K562 (cell line): ENCODE results near the gene SV2C. TPM values are rescaled to one million over a fixed set of nuclear protein-coding genes. Genes with fewer than 3 reads are reported as not detected.

Source experiments
- ATAC-seq: fragments of 200-7000 bp; cut with Tn5 transposase; 3 replicates; pipeline ENCODE4 v1.9.1; 2020; ENCODE audit warnings: moderate library complexity
- BruUV-seq: library from RNA; stranded (reverse); fragments of 400-500 nt; replicated peaks from 2 replicates; lab custom pipeline; 2021; lab: Mats Ljungman, UMichigan
- CTCF ChIA-PET: fragments of 300-600 bp; formaldehyde crosslinking; extraction: SDS; loops from one replicate; lab custom pipeline; 2021; ENCODE audit warnings: low intra/inter-chr PET ratio; lab: Yijun Ruan, JAX
- POLR2A ChIA-PET: fragments of 300-600, 350-650 bp; sonication (Branson Sonifier 250); formaldehyde crosslinking; extraction: SDS; loops from one replicate; lab custom pipeline; 2021; ENCODE audit warnings: antibody characterized with exemption, inconsistent platforms; lab: Yijun Ruan, JAX
- DNase-seq, 4 experiments: peaks; one replicate each; pipeline versions ENCODE4 v3.0.0 to v3.0.0-alpha.2; 2011 to 2018; ENCODE audit warnings: low spot score in 3 of 4, mixed read lengths in 3 of 4; ENCODE audit errors: extremely low read depth in 1 of 4
- FAIRE-seq: peaks from 2 replicates; lab custom pipeline; 2011; peaks lifted over from hg19 to GRCh38; lab: Jason Lieb, UNC
- H2AFZ ChIP-seq: 2 replicates; pipeline ENCODE4 v1.6.0; 2011; ENCODE audit warnings: low read depth, low read length, control low read depth, inconsistent platforms
- H3K27ac ChIP-seq: fragments of 200-600 bp; 3 replicates; pipeline ENCODE4 v1.8.0; 2011; ENCODE audit warnings: low read depth, mild to moderate bottlenecking, control low read depth, inconsistent platforms, low read length, moderate library complexity, mixed read lengths; ENCODE audit errors: extremely low read depth
- H3K27me3 ChIP-seq, 2 experiments: fragments of 300-600 bp in 1 of 2; 2 replicates in 1 of 2; 3 replicates in 1 of 2; pipeline versions ENCODE4 v1.6.0 to v1.8.0; 2011; ENCODE audit warnings: inconsistent platforms in 2 of 2, low read length in 2 of 2, mild to moderate bottlenecking in 1 of 2, mixed read lengths in 1 of 2, moderate library complexity in 1 of 2; ENCODE audit not compliant: control insufficient read depth in 2 of 2, insufficient read depth in 2 of 2
- H3K36me3 ChIP-seq: fragments of 300-600 bp; 3 replicates; pipeline ENCODE4 v1.8.0; 2011; ENCODE audit warnings: mild to moderate bottlenecking, low read length, inconsistent platforms; ENCODE audit not compliant: control insufficient read depth, insufficient read depth
- H3K4me1 ChIP-seq, 2 experiments: fragments of 200-600 bp in 1 of 2; replicated peaks in 1 of 2; 2 replicates in 1 of 2; 3 replicates in 1 of 2; pipeline versions ENCODE4 v1.5.1 to v1.8.0; 2011; ENCODE audit warnings: inconsistent platforms in 2 of 2, low read length in 2 of 2, mild to moderate bottlenecking in 1 of 2, mixed read lengths in 1 of 2, moderate library complexity in 1 of 2; ENCODE audit not compliant: control insufficient read depth in 2 of 2, insufficient read depth in 2 of 2
- H3K4me2 ChIP-seq: 2 replicates; pipeline ENCODE4 v1.6.1; 2011; ENCODE audit warnings: low read length, control low read depth, inconsistent platforms, mixed read lengths; ENCODE audit not compliant: insufficient read depth
- H3K4me3 ChIP-seq: fragments of 200-600 bp; sonication (generic), shearing (Covaris generic); 2 replicates; pipeline ENCODE4 v1.5.1; 2016; ENCODE audit warnings: control low read depth, inconsistent platforms
- H3K79me2 ChIP-seq: fragments of 200-600 bp; 3 replicates; pipeline ENCODE4 v1.8.0; 2011; ENCODE audit warnings: low read length, inconsistent platforms; ENCODE audit not compliant: control insufficient read depth, insufficient read depth
- H3K9ac ChIP-seq, 2 experiments: 2 replicates each; pipeline versions ENCODE4 v1.6.0 to v1.6.1; 2011; ENCODE audit warnings: low read depth in 2 of 2, low read length in 2 of 2, control low read depth in 1 of 2, inconsistent platforms in 1 of 2, mild to moderate bottlenecking in 1 of 2, mixed read lengths in 1 of 2; ENCODE audit not compliant: insufficient read depth in 1 of 2
- H3K9me1 ChIP-seq: one replicate; pipeline ENCODE4 v1.6.0; 2011; ENCODE audit warnings: inconsistent platforms, mild to moderate bottlenecking, low read length, moderate library complexity; ENCODE audit not compliant: control insufficient read depth, insufficient read depth
- H3K9me3 ChIP-seq: replicated peaks from 2 replicates; pipeline ENCODE4 v1.5.1; 2011; ENCODE audit warnings: low read depth, low read length, inconsistent platforms; ENCODE audit not compliant: control insufficient read depth, insufficient read depth
- H4K20me1 ChIP-seq: replicated peaks from 2 replicates; pipeline ENCODE4 v1.6.1; 2011; ENCODE audit warnings: low read length, inconsistent platforms, mixed read lengths; ENCODE audit not compliant: control insufficient read depth, insufficient read depth
- CBFA2T2 ChIP-seq: fragments of 450-650 bp; conservative IDR thresholded peaks from 2 replicates; pipeline ENCODE4 v1.6.1; 2017; ENCODE audit warnings: mild to moderate bottlenecking
- CBFA2T3 ChIP-seq: fragments of 450-650 bp; IDR thresholded peaks from 2 replicates; pipeline ENCODE4 v1.6.1; 2017
- CEBPB ChIP-seq: fragments of 450-650 bp; IDR thresholded peaks from 2 replicates; pipeline ENCODE4 v1.6.1; 2016; ENCODE audit warnings: missing genetic modification characterization, missing compliant biosample characterization
- EHMT2 ChIP-seq: fragments of 450-650 bp; IDR thresholded peaks from 2 replicates; pipeline ENCODE4 v1.6.1; 2018; ENCODE audit warnings: antibody characterized with exemption
- FOSL1 ChIP-seq: fragments of 200-800 bp; sonication (Bioruptor generic); conservative IDR thresholded peaks from 2 replicates; pipeline ENCODE4 v1.6.1; 2016; ENCODE audit warnings: missing genetic modification characterization, missing compliant biosample characterization
- ILK ChIP-seq: fragments of 450-650 bp; IDR thresholded peaks from 2 replicates; pipeline ENCODE4 v1.6.1; 2016; ENCODE audit warnings: missing genetic modification characterization, low read depth, mild to moderate bottlenecking, missing compliant biosample characterization, moderate library complexity, borderline replicate concordance
- MAFG ChIP-seq: fragments of 450-650 bp; conservative IDR thresholded peaks from 2 replicates; pipeline ENCODE4 v1.6.1; 2016; ENCODE audit warnings: missing genetic modification characterization, missing compliant biosample characterization
- MAFK ChIP-seq: IDR thresholded peaks from 2 replicates; pipeline ENCODE4 v1.6.1; 2011; ENCODE audit warnings: low read length, improper control_type of control experiment
- NFE2 ChIP-seq: IDR thresholded peaks from 2 replicates; pipeline ENCODE4 v1.6.1; 2014; ENCODE audit warnings: antibody characterized with exemption, low read depth
- NFE2L1 ChIP-seq: fragments of 450-650 bp; IDR thresholded peaks from 2 replicates; pipeline ENCODE4 v1.6.1; 2016; ENCODE audit warnings: missing genetic modification characterization, low read depth, mild to moderate bottlenecking, missing compliant biosample characterization, moderate library complexity, borderline replicate concordance
- RAD51 ChIP-seq: fragments of 450-650 bp; IDR thresholded peaks from 2 replicates; pipeline ENCODE4 v1.7.1; 2016; ENCODE audit warnings: low read depth, mild to moderate bottlenecking, borderline replicate concordance
- ZBTB8A ChIP-seq: fragments of 450-650 bp; IDR thresholded peaks from 2 replicates; pipeline ENCODE4 v1.6.1; 2018; ENCODE audit warnings: mild to moderate bottlenecking, moderate library complexity; ENCODE audit not compliant: partially characterized antibody
- ZKSCAN1 ChIP-seq: fragments of 150-350 bp; IDR thresholded peaks from 2 replicates; pipeline ENCODE4 v1.6.1; 2016; ENCODE audit warnings: low read depth, low read length
- ZNF592 ChIP-seq: fragments of 450-650 bp; IDR thresholded peaks from 2 replicates; pipeline ENCODE4 v1.6.1; 2017; ENCODE audit warnings: antibody characterized with exemption, mild to moderate bottlenecking
- WGBS: fragments of 100-300 bp; shearing (Covaris generic); methylation state at CpG from one replicate; pipeline ENCODE4 v1.1.6; 2016; ENCODE audit warnings: low coverage, mixed read lengths; ENCODE audit not compliant: insufficient coverage; ENCODE audit errors: missing lambda C conversion rate; 5-methylcytosine and 5-hydroxymethylcytosine counted together
- in situ Hi-C: fragments of 300-500 bp; cut with MboI; formaldehyde crosslinking; loops from 4 replicates; pipeline ENCODE4 v1.15.0; 2018; ENCODE audit warnings: inconsistent platforms, mixed read lengths
- intact Hi-C: fragments of 100-400 bp; cut with micrococcal nuclease; formaldehyde crosslinking; loops from 2 replicates; pipeline ENCODE4 v1.14.2; 2022
- polyA plus RNA-seq, 8 experiments: library from polyadenylated mRNA; depleted of rRNA in 4 of 8; stranded (reverse) in 5 of 8; unstranded in 3 of 8; fragments of >200 nt; fragmentation: Nextera tagmentation in 2 of 8; fragmentation: Illumina TruSeq in 1 of 8; extraction: Ambion mirVana in 2 of 8; extraction: Trizol in 1 of 8; gene quantifications; 2 replicates each; pipeline versions ENCODE4 v1.2.1 to v1.2.3, GENCODE V29; 2011 to 2014; ENCODE audit warnings: inconsistent platforms in 1 of 8, missing spikeins in 1 of 8
- total RNA-seq, 7 experiments: library from RNA; depleted of rRNA in 6 of 7; stranded (reverse); fragments of >200 nt in 6 of 7; fragmentation: Illumina TruSeq in 2 of 7; extraction: Trizol in 2 of 7; gene quantifications; 2 replicates each; pipeline versions ENCODE4 v1.2.1 to v1.2.3, GENCODE V29; 2011 to 2021; ENCODE audit warnings: low replicate concordance in 1 of 7
- TF ChIP-seq, protein P1 (sequence below): sonication (generic); formaldehyde crosslinking; IDR thresholded peaks from 2 replicates; pipeline ENCODE4 v1.9.0; 2022; ENCODE audit warnings: mild to moderate bottlenecking, missing genetic modification reagents
- TF ChIP-seq, protein P2 (sequence below), 2 experiments: fragments of 450-650 bp in 1 of 2; sonication (generic) in 1 of 2; formaldehyde crosslinking in 1 of 2; IDR thresholded peaks in 1 of 2; conservative IDR thresholded peaks in 1 of 2; 2 replicates each; pipeline versions ENCODE4 v1.6.1 to v1.8.1; 2016 to 2023; ENCODE audit warnings: mild to moderate bottlenecking in 2 of 2, moderate library complexity in 2 of 2, inconsistent platforms in 1 of 2, missing genetic modification reagents in 1 of 2

SV2C gene
- total and polyA plus RNA-seq, 9 of the 15 experiments (the other 6 are each of a cell fraction or from before 2014, with no cell fraction given): 0.05 TPM; not detected in 8

- Histone ChIP-seq H3K79me2 (no peaks in the 10 kb centered on the region), H3K4me3 (no peak overlapping the region), H4K20me1 (no peaks in the 10 kb centered on the region), H3K4me1 (peaks cover 23 to 58% of the 10 kb centered on the region in 2 experiments), H3K4me2 (peak overlapping the region; percentile 32; the same call in 1 of the 2 replicates), H3K9ac (no peak overlapping the region), H3K9me3 (no peaks in the 10 kb centered on the region), H2AFZ (peak overlapping the region; percentile 70), H3K27ac (peak overlapping the region; percentile 27; the same call in 1 of the 3 replicates), H3K27me3 (no peaks in the 10 kb centered on the region), H3K36me3 (no peaks in the 10 kb centered on the region), H3K9me1 (no peaks in the 10 kb centered on the region)
- FAIRE-seq (peak; percentile 48), DNase-seq (peak; percentile 42 to 50 (median 46)), ATAC-seq (peak; percentile 18; the same call in 1 of the 3 replicates)
- CTCF ChIA-PET: interaction anchor here (0.6 kb wide), 1 partner anchor 301 kb away, joined by 3 read pairs; no protein-coding TSS in a partner anchor
- POLR2A ChIA-PET: no interaction called here
- in situ Hi-C loops (no loop called here), intact Hi-C loops (no loop called here)
- 55% methylated on average over 6 of the region's 6 CpGs for WGBS
- no TSS peak for BruUV-seq
- TF ChIP-seq, protein P1, sequence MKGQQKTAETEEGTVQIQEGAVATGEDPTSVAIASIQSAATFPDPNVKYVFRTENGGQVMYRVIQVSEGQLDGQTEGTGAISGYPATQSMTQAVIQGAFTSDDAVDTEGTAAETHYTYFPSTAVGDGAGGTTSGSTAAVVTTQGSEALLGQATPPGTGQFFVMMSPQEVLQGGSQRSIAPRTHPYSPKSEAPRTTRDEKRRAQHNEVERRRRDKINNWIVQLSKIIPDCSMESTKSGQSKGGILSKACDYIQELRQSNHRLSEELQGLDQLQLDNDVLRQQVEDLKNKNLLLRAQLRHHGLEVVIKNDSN (CRISPR knock-in tag): peak; percentile 76
- TF ChIP-seq MAFK (0 out of 2 replicates have a peak, but pooled peaks have one; percentile 9), CBFA2T3 (peak; percentile 65), ZBTB8A (no peak), CEBPB (tag) (peak; percentile 58), FOSL1 (peak; percentile 43; the same call in 1 of the 2 replicates), NFE2L1 (tag) (0 out of 2 replicates have a peak, but pooled peaks have one; percentile 26), EHMT2 (no peak), NFE2 (peak; percentile 58), MAFG (tag) (peak; percentile 78), ILK (no peak), ZKSCAN1 (peak; percentile 81), ZNF592 (0 out of 2 replicates have a peak, but pooled peaks have one; percentile 53), CBFA2T2 (peak; percentile 43), RAD51 (peak; percentile 61; the same call in 1 of the 2 replicates)
- TF ChIP-seq, protein P2, sequence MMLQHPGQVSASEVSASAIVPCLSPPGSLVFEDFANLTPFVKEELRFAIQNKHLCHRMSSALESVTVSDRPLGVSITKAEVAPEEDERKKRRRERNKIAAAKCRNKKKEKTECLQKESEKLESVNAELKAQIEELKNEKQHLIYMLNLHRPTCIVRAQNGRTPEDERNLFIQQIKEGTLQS (IDR thresholded peaks at IDR 0.05): 0 out of 2 replicates have a peak, but pooled peaks have one; percentile 32
- TF ChIP-seq, protein P2 (CRISPR knock-in tag; conservative IDR thresholded peaks at IDR 0.05): no peak
These were observed 284.6 kb downstream of the SV2C start for GRCh38 chr5:76367623-76368371.
